IgD-negative memory B cell (primary cell): ENCODE measurements around the gene CPHXL2. TPM values are rescaled to one million over a fixed set of nuclear protein-coding genes. Genes with fewer than 3 reads are reported as not detected.

Source experiments
- H3K27ac Mint-ChIP-seq, 3 donors: one replicate each; pipeline ENCODE4 v1.8.0; 2020 to 2022; ENCODE audit warnings: mild to moderate bottlenecking in 3 of 3, mixed read lengths in 3 of 3, moderate library complexity in 1 of 3
- H3K27me3 Mint-ChIP-seq: one replicate; pipeline ENCODE4 v1.8.0; 2021; ENCODE audit warnings: mixed read lengths
- H3K36me3 Mint-ChIP-seq: one replicate; pipeline ENCODE4 v1.8.0; 2020; ENCODE audit warnings: mild to moderate bottlenecking, mixed read lengths
- H3K4me1 Mint-ChIP-seq, 3 donors: one replicate each; pipeline ENCODE4 v1.8.0; 2020 to 2022; ENCODE audit warnings: mixed read lengths in 3 of 3, mild to moderate bottlenecking in 1 of 3
- H3K4me3 Mint-ChIP-seq, 4 donors: one replicate each; pipeline ENCODE4 v1.8.0; 2020 to 2022; ENCODE audit warnings: mild to moderate bottlenecking in 4 of 4, mixed read lengths in 4 of 4, moderate library complexity in 3 of 4
- H3K9me3 Mint-ChIP-seq, 3 donors: one replicate each; pipeline ENCODE4 v1.8.0; 2020 to 2021; ENCODE audit warnings: mixed read lengths in 3 of 3, mild to moderate bottlenecking in 1 of 3
- polyA plus RNA-seq: library from polyadenylated mRNA; unstranded; fragments of 300-500 nt; fragmentation: Illumina TruSeq; gene quantifications from one replicate; pipeline ENCODE4 v1.2.3, GENCODE V29; 2021

The CPHXL2 gene
- polyA plus RNA-seq, 1 donor from 2014 or later, result 0.18 TPM

GRCh38 chr16:75658175-75658574 is 18.6 kb downstream of the CPHXL2 start:
- H3K4me3 Mint-ChIP-seq, result no peak overlapping the region
- H3K9me3 Mint-ChIP-seq, result no peaks in the 10 kb centered on the region
- H3K4me1 Mint-ChIP-seq, result peaks cover 12 to 16% (median 15%) of the 10 kb centered on the region in 3 donors
- peaks cover 2% of the 10 kb centered on the region for H3K36me3 Mint-ChIP-seq
- no peaks in the 10 kb centered on the region for H3K27me3 Mint-ChIP-seq
- H3K27ac Mint-ChIP-seq, result no peak overlapping the region

DNA sequence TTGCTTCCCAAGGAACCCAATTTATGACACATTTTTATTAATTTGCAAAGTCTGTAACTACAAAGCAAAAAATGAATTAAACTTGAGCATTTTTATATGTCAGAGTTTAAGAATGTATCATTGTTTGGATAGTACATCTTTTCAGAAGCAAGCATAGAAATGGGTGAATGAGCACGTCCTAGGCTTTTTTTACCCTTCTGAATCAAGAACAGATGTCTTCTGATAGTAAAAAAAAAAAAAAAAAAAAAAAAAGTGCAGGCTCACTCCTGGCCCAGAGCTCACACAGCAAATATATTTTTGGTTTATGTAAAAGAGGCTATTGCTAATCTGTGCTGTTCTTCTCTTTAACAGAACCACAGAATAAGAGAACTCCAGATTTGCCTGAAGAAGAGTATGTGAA is 22.9 kb downstream of the CPHXL2 start:
- peaks cover 2% of the 10 kb centered on the region for H3K36me3 Mint-ChIP-seq
- H3K27me3 Mint-ChIP-seq, result no peaks in the 10 kb centered on the region
- peak overlapping the region in 1 of 4 donors; percentile 77 for H3K4me3 Mint-ChIP-seq
- peaks cover 36 to 46% (median 43%) of the 10 kb centered on the region in 3 donors for H3K4me1 Mint-ChIP-seq
- H3K27ac Mint-ChIP-seq, result peak overlapping the region in 2 of 3 donors; percentile 78 to 86
- no peaks in the 10 kb centered on the region for H3K9me3 Mint-ChIP-seq

DNA sequence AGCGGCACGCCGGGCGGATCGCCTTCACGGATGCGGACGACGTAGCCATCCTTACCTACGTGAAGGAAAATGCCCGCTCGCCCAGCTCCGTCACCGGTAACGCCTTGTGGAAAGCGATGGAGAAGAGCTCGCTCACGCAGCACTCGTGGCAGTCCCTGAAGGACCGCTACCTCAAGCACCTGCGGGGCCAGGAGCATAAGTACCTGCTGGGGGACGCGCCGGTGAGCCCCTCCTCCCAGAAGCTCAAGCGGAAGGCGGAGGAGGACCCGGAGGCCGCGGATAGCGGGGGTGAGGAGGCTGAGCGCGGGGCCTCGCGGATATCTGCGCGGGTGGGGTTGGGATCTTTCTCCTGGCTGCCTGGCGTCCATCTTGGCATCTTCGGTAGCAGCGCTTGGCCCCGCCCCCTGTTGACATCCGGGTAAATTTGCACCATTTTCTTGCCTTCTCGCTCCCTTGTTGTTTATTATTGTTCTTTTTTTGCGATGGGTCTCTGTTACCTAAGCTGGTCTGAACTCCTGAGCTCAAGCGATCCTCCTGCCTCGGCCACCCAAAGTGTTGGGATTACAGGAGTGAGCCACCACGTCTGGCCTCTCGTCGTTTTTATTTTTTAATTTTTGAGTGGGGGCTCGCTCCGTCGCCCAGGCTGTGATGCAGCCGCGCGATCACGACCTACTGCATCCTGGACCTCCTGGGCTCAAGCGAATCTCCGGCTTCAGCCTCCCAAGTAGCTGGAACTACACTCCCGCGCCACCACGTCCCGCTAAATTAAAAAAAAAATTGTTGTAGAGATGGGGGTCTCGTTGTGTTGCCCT is 28.3 kb downstream of the CPHXL2 start:
- no peaks in the 10 kb centered on the region for H3K9me3 Mint-ChIP-seq
- peak overlapping the region; percentile 97 to 100 (median 99) for H3K27ac Mint-ChIP-seq
- H3K36me3 Mint-ChIP-seq, result peaks cover 4% of the 10 kb centered on the region
- peak overlapping the region; percentile 99 to 100 (median 99) for H3K4me3 Mint-ChIP-seq
- no peaks in the 10 kb centered on the region for H3K27me3 Mint-ChIP-seq
- peaks cover 47 to 53% (median 50%) of the 10 kb centered on the region in 3 donors for H3K4me1 Mint-ChIP-seq

DNA sequence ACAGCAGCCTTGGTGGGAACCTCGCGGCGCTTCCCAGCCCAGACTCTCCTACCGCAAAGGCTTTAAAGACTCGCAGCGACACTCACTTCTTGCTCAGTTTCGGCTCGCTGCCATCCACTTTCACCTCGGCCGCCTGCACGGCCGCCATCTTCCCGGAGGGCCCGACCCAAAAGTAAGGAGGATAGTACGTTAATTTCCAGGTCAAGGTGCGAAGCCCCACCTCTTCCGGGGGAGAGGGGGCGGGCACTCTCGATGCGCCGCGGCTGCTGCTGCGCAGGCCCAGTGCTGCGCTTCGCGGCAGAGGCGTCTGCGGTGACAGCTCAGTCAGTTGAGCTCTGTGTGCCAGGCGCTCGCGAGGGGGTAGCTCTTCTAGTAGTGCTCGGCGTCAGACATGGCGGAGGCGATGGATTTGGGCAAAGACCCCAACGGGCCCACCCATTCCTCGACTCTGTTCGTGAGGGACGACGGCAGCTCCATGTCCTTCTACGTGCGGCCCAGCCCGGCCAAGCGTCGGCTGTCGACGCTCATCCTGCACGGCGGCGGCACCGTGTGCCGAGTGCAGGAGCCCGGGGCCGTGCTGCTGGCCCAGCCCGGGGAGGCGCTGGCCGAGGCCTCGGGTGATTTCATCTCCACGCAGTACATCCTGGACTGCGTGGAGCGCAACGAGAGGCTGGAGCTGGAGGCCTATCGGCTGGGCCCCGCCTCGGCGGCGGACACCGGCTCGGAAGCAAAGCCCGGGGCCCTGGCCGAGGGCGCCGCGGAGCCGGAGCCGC is 29.1 kb downstream of the CPHXL2 start, which contains the start of the genes KARS1 and TERF2IP:
KARS1 (minus strand) TSS at position 174 of the 773 bp plus-strand sequence; CDS start at position 148, 26 bp downstream.
TERF2IP (plus strand) TSS at position 282 of the 773 bp plus-strand sequence; CDS start at position 392, 110 bp downstream.
- Mint-ChIP-seq H3K27ac (peak within 1 kb of the TSS; percentile 97 to 100 (median 99)), H3K4me1 (peaks cover 40 to 49% (median 46%) of the 10 kb centered on the region in 3 donors), H3K27me3 (no peaks in the 10 kb centered on the region), H3K36me3 (peaks cover 4% of the 10 kb centered on the region), H3K4me3 (peak within 1 kb of the TSS; percentile 99 to 100 (median 100)), H3K9me3 (no peaks in the 10 kb centered on the region)

GRCh38 chr16:75647112-75647491 is 29.7 kb downstream of the CPHXL2 start:
- no peaks in the 10 kb centered on the region for H3K27me3 Mint-ChIP-seq
- H3K4me1 Mint-ChIP-seq, result peaks cover 39 to 45% (median 42%) of the 10 kb centered on the region in 3 donors
- H3K27ac Mint-ChIP-seq, result peak overlapping the region; percentile 97 to 98 (median 97)
- peaks cover 4% of the 10 kb centered on the region for H3K36me3 Mint-ChIP-seq
- no peaks in the 10 kb centered on the region for H3K9me3 Mint-ChIP-seq
- H3K4me3 Mint-ChIP-seq, result peak overlapping the region; percentile 99 to 100 (median 100)

GRCh38 chr16:75644240-75645012 is 32.4 kb downstream of the CPHXL2 start:
- peak overlapping the region; percentile 28 to 91 (median 51) for H3K27ac Mint-ChIP-seq
- peaks cover 4% of the 10 kb centered on the region for H3K36me3 Mint-ChIP-seq
- no peaks in the 10 kb centered on the region for H3K27me3 Mint-ChIP-seq

DNA sequence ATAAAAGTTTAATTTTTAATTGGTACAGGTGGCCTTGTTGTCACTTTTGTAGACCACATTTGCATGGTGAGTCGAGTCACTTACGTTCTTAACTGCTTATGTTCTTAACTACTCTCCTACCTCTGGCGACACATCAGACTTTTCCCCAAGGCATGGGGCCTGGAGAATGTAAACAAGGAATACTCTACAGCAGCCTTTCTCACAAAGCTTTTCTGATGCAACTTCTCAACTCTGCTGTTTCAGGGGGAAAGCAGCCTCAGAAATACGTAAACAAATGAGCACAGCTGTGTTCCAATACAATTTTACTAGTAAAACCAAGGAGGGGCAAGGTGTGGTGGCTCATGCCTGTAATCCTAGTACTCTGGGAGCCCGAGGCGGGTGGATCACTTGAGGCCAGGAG is 36.2 kb downstream of the CPHXL2 start:
- Mint-ChIP-seq H3K4me1 (peaks cover 14 to 26% (median 15%) of the 10 kb centered on the region in 3 donors), H3K27ac (no peak overlapping the region), H3K36me3 (peaks cover 5% of the 10 kb centered on the region), H3K27me3 (no peaks in the 10 kb centered on the region), H3K4me3 (no peak overlapping the region), H3K9me3 (no peaks in the 10 kb centered on the region)

More at GRCh38 chr16:75644240-75645012, 32.4 kb downstream of the CPHXL2 start:
- Mint-ChIP-seq H3K9me3 (no peaks in the 10 kb centered on the region), H3K4me3 (peak overlapping the region in 3 of 4 donors; percentile 71 to 94 (median 83)), H3K4me1 (peaks cover 22 to 28% (median 26%) of the 10 kb centered on the region in 3 donors)

DNA sequence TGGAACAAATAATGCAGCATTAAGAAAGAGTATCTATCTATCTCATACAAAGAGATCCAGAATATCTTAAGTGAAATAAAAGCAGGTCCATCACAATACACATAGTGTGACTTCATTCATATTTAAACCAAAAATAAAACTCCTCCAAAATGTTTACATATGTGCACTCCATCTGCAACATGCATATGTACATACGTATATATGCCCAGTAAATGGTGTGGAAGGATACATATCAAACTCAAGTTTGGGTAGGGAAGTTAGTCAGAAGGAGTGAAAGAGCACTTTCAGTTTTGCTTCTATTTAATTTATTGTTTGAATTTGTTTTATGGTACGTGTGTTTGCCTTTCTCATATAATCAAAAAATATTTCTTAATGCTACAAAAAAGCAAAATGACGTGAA is 41.8 kb downstream of the CPHXL2 start:
- Mint-ChIP-seq H3K36me3 (peaks cover 10% of the 10 kb centered on the region), H3K27me3 (no peaks in the 10 kb centered on the region), H3K9me3 (no peaks in the 10 kb centered on the region), H3K4me3 (no peak overlapping the region), H3K4me1 (peaks cover 2 to 4% (median 3%) of the 10 kb centered on the region in 3 donors), H3K27ac (no peak overlapping the region)

DNA sequence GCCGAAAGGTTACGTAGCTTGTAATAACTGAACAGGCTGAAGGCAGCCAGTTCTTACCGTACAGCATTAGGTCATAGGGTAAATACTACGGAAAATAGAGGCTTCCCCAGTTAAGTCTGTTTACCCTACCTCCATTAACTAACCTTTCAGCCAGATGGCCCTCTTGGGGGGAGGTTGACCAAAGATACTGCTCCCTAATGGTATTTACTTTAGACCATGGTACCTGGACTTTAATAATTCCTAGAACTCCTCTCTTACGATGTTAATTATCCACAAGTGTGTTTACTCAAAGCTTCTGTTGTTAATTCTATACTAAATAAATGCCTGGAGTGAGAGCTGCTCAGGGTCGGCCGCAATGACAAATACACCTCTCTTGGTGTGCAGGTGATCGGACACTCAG is 44.0 kb downstream of the CPHXL2 start:
- Mint-ChIP-seq H3K27me3 (no peaks in the 10 kb centered on the region), H3K4me3 (no peak overlapping the region), H3K36me3 (peaks cover 13% of the 10 kb centered on the region), H3K27ac (no peak overlapping the region), H3K9me3 (no peaks in the 10 kb centered on the region), H3K4me1 (peaks cover 5 to 7% (median 6%) of the 10 kb centered on the region in 3 donors)

DNA sequence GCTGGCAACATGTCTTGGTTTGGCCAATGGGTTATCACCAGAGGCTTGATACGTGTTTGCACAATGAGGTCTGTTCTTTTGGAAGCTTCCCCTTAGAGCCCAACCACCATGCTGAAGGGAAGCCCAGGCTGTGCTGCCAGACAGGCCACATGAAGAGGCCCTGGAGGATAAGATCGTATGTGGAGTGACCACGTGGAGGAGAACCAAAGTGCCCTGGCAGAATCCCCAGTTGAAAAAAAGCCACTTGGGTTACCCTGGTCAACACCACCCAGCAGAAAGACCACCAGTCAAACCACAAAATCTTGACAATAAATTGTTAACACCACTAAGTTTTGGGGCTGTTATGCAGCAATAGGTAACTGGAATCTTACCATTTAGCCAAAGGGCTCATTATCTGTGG is 46.8 kb downstream of the CPHXL2 start:
- no peaks in the 10 kb centered on the region for H3K9me3 Mint-ChIP-seq
- peaks cover 11% of the 10 kb centered on the region for H3K36me3 Mint-ChIP-seq
- peaks cover 9 to 11% (median 10%) of the 10 kb centered on the region in 3 donors for H3K4me1 Mint-ChIP-seq
- H3K27me3 Mint-ChIP-seq, result no peaks in the 10 kb centered on the region
- peak overlapping the region in 1 of 3 donors; percentile 76 for H3K27ac Mint-ChIP-seq
- H3K4me3 Mint-ChIP-seq, result no peak overlapping the region

- no peaks in the 10 kb centered on the region for H3K27me3 Mint-ChIP-seq
- no peak overlapping the region for H3K4me3 Mint-ChIP-seq
- no peaks in the 10 kb centered on the region for H3K9me3 Mint-ChIP-seq
- peaks cover 11% of the 10 kb centered on the region for H3K36me3 Mint-ChIP-seq
- H3K27ac Mint-ChIP-seq, result peak overlapping the region in 2 of 3 donors; percentile 51 to 76
- peaks cover 9 to 14% (median 12%) of the 10 kb centered on the region in 3 donors for H3K4me1 Mint-ChIP-seq
These were observed 47.7 kb downstream of the CPHXL2 start for GRCh38 chr16:75629132-75629531.

DNA sequence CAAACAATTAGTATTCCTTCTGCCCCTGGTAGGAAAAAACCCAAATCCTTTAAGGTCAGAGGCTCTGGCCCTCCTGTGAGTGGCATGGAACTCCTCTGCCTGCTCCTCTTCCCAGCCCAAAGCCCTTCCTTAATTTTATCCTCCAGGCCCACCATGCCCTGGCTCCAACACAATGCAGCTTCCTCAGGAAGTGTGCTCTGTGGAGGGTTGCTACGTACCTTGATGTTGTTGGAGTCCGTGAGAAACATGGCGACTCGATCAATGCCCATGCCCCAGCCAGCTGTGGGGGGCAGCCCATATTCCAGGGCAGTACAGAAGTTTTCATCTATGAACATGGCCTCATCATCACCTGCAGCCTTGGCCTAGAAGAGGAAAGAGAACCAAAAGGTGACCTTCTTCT is 48.5 kb downstream of the CPHXL2 start:
- Mint-ChIP-seq H3K27ac (no peak overlapping the region), H3K4me3 (peak overlapping the region in 2 of 4 donors; percentile 25 to 29), H3K36me3 (peaks cover 7% of the 10 kb centered on the region), H3K9me3 (no peaks in the 10 kb centered on the region), H3K4me1 (peaks cover 9 to 15% (median 14%) of the 10 kb centered on the region in 3 donors), H3K27me3 (no peaks in the 10 kb centered on the region)

- Mint-ChIP-seq H3K36me3 (peaks cover 7% of the 10 kb centered on the region), H3K27me3 (no peaks in the 10 kb centered on the region), H3K9me3 (no peaks in the 10 kb centered on the region), H3K4me3 (no peak overlapping the region), H3K4me1 (peaks cover 9 to 20% (median 18%) of the 10 kb centered on the region in 3 donors), H3K27ac (no peak overlapping the region)
These were observed 49.0 kb downstream of the CPHXL2 start for GRCh38 chr16:75627851-75628250.

DNA sequence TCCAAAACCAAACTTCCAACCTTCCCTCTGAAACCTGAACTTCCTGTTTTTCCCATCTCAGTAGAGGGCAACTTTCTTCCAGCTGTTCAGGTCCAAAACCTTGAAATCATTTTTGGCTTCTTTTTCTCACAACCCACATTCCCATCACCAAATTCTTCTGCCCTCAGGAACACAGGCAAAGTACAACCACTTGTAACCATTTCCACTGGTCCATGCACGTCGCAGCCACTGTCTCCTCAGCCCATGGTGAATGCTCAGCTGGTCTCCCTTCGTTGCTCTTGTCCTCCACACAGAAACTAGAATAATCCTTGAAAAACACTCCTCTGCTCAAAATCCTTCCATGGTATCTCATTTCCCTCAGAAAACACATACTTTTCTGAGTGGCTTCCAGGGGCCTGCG is 50.0 kb downstream of the CPHXL2 start:
- Mint-ChIP-seq H3K27me3 (no peaks in the 10 kb centered on the region), H3K4me3 (peak overlapping the region in 1 of 4 donors; percentile 66), H3K27ac (peak overlapping the region in 1 of 3 donors; percentile 70), H3K36me3 (peaks cover 7% of the 10 kb centered on the region), H3K4me1 (peaks cover 15 to 28% (median 22%) of the 10 kb centered on the region in 3 donors), H3K9me3 (no peaks in the 10 kb centered on the region)
